ENCODE results near the gene TRH. TPM values are rescaled to one million over a fixed set of nuclear protein-coding genes. Genes with fewer than 3 reads are reported as not detected.
A peak's percentile ranks its signal among the peaks of the same experiment; 100 is the strongest.

TRH gene
- total RNA-seq, 4 donors from 2014 or later, result not detected

DNA sequence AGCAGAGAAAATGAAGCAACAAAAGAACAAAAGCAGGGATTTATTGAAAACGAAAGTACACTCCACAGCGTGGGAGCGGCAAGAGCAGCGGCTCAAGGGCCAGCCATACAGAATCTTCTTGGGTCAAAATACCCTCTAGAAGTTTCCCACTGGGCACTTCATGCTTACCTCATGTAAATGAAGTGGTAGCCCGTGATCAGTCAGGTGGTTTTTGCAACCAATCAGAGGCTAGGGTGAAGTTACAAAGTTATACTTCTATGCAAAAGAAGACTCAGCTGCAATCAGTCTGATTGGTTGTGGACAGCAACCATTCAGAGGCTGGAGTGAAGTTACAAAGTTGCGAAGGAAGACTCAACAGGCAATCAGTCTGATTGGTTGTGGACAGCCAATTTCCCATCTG is 37.8 kb upstream of the TRH start:
- peak overlapping the region; percentile 18 to 55 (median 30) for H3K4me3 ChIP-seq
- no peak for TF ChIP-seq POLR2A (IDR thresholded peaks at IDR 0.05)
- TF ChIP-seq, protein P1, sequence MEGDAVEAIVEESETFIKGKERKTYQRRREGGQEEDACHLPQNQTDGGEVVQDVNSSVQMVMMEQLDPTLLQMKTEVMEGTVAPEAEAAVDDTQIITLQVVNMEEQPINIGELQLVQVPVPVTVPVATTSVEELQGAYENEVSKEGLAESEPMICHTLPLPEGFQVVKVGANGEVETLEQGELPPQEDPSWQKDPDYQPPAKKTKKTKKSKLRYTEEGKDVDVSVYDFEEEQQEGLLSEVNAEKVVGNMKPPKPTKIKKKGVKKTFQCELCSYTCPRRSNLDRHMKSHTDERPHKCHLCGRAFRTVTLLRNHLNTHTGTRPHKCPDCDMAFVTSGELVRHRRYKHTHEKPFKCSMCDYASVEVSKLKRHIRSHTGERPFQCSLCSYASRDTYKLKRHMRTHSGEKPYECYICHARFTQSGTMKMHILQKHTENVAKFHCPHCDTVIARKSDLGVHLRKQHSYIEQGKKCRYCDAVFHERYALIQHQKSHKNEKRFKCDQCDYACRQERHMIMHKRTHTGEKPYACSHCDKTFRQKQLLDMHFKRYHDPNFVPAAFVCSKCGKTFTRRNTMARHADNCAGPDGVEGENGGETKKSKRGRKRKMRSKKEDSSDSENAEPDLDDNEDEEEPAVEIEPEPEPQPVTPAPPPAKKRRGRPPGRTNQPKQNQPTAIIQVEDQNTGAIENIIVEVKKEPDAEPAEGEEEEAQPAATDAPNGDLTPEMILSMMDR (IDR thresholded peaks at IDR 0.05), result no peak

DNA sequence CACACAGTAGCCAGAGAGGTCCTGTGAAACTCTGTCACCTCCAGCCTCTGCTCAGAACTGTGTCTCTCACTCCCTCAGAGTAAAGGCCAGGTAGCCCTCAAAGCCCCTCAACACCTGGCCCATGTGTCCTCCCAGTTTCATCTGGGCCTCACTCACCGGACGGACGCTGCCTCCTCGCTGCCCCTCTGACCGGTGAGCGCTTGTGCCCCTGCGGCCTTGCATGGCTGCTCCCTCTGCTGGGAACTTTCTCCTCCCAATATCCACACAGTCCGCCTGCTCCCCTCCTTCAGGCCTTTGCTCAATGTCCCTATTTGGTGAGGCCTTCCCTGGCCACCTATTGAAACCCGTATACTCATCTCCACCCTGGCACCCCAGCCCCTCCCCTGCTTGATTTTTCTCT is 36.8 kb upstream of the TRH start:
- H3K4me1 ChIP-seq, result peaks cover 0 to 4% (median 0%) of the 10 kb centered on the region in 4 donors
- peak in 1 of 3 donors; percentile 30 for DNase-seq
- no peaks in the 10 kb centered on the region for H3K27me3 ChIP-seq
- H3K27ac ChIP-seq, result no peak overlapping the region
- TF ChIP-seq, protein P1 (IDR thresholded peaks at IDR 0.05), result no peak
- no peak for TF ChIP-seq POLR2A (IDR thresholded peaks at IDR 0.05)
- no peaks in the 10 kb centered on the region for H3K9me3 ChIP-seq
- no peaks in the 10 kb centered on the region for H3K36me3 ChIP-seq
- H3K4me3 ChIP-seq, result no peak overlapping the region

More for the DNA sequence above, 37.8 kb upstream of the TRH start:
- Histone ChIP-seq H3K9me3 (no peaks in the 10 kb centered on the region), H3K36me3 (no peaks in the 10 kb centered on the region), H3K4me1 (peaks cover 0 to 4% (median 0%) of the 10 kb centered on the region in 4 donors), H3K27me3 (no peaks in the 10 kb centered on the region), H3K27ac (peak overlapping the region in 3 of 4 donors; percentile 17 to 67 (median 63))
- peak; percentile 26 to 74 (median 41) for DNase-seq

DNA sequence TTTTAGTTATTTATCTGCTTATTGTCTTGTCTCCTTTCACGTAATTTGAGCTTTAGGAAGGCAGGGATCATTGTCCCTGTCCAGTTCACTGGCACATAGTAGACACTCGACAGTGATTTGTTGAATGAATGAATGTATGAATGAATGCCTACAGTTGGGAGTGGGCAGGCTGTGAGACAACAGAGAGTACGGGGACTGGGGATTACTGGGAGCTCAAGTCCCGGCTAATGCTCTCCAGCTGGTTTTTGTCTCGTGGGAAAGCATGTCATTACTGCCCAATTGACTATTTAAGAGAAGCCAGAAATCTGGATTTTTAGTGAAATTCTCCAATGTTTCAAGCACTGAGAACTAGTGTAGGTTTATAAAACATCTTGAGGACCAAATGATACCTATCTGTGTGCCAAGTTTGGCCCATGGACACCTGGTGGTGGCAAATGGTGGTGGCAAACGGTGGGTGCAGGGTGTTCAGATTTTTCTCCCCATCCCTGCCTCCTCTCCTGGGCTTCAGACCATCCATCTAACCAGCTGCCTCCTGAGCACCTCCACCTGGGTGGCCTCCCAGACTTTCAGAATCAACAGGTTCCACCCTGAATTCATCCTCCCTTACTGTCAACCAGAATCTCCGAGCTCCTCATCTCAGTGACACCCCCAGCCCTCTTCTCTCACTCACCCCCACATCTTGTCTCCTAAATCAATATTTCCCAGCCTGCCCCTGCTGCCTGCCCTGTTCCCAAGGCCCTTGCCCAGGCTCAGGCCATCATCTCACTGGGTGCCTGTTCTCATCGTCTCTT is 36.2 kb upstream of the TRH start:
- peak in 2 of 3 donors; percentile 15 to 29 for DNase-seq
- Histone ChIP-seq H3K4me1 (peaks cover 0 to 4% (median 0%) of the 10 kb centered on the region in 4 donors), H3K9me3 (no peaks in the 10 kb centered on the region), H3K4me3 (no peak overlapping the region), H3K36me3 (no peaks in the 10 kb centered on the region), H3K27ac (no peak overlapping the region), H3K27me3 (no peaks in the 10 kb centered on the region)
- TF ChIP-seq, protein P1 (IDR thresholded peaks at IDR 0.05), result no peak
- no peak for TF ChIP-seq POLR2A (IDR thresholded peaks at IDR 0.05)

DNA sequence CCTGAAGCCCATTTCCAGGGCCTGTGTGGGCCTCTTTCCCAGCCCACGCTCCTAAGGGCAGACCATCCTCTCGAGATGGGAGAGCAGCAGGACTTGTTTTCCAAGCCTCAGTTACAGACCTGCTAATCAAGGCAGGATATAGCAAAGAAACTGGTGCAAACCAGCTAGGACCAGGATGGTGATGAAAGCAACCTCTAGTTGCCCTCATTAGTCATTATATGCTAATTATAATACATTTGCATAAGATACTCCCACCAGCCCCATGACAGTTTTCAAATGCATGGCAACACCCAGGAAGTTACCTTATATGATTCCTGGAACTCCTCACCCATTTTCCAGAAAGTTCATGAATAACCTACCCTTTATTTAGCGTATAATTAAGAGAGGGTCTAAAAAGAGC is 34.4 kb upstream of the TRH start:
- Histone ChIP-seq H3K4me1 (no peaks in the 10 kb centered on the region), H3K4me3 (no peak overlapping the region), H3K9me3 (no peaks in the 10 kb centered on the region), H3K27me3 (no peaks in the 10 kb centered on the region), H3K36me3 (no peaks in the 10 kb centered on the region), H3K27ac (no peak overlapping the region)
- peak in 1 of 3 donors; percentile 6 for DNase-seq
- TF ChIP-seq, protein P1 (IDR thresholded peaks at IDR 0.05), result no peak
- TF ChIP-seq POLR2A (IDR thresholded peaks at IDR 0.05), result no peak

DNA sequence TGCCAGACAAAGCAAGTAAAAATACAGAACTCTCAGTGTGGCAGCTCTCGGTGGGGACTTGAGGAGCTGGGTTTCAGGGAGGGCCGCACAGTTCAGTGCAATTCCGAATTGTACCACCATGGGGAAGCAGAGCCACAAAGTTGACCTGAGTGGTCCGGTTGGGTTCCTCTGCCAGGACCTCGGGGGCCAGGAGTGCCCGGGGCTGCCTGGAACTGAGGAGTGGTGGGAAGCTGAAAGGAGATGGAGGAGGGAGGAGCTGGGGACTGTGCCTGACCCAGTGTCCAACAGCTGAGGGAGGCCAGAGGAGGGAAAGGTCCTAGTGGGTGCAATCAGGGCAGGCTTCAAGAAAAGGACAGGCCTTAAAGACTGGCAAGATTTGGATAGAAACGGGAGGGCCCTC is 32.2 kb upstream of the TRH start:
- Histone ChIP-seq H3K9me3 (peaks cover 0 to 3% (median 0%) of the 10 kb centered on the region in 4 donors), H3K36me3 (no peaks in the 10 kb centered on the region), H3K27ac (no peak overlapping the region), H3K27me3 (no peaks in the 10 kb centered on the region), H3K4me1 (no peaks in the 10 kb centered on the region), H3K4me3 (no peak overlapping the region)
- DNase-seq, result peak; percentile 20 to 73 (median 61)
- TF ChIP-seq, protein P1 (IDR thresholded peaks at IDR 0.05), result peak; percentile 20 to 67 (median 54)
- TF ChIP-seq POLR2A (IDR thresholded peaks at IDR 0.05), result no peak

Data from Peyer's patch (tissue), 4 donors.